Stimulated activated CD4-positive, alpha-beta T cell treated with anti-CD3 and anti-CD28 coated beads, Interleukin-12 subunit alpha, Interleukin-12 subunit beta, amount 100 ng/mL, for 24 hours (primary cell): ENCODE data around the gene CKM.
"Not testable (repeated sequence)": the region's sequence is repeated elsewhere in the genome, so short reads cannot be mapped to it uniquely, and the experiment has no call there.

Source experiments
- DNase-seq, 2 experiments: peaks; one replicate each; pipeline ENCODE4 v3.0.0-alpha.2; 2020; ENCODE audit warnings: low read depth in 2 of 2

The CKM gene

DNA sequence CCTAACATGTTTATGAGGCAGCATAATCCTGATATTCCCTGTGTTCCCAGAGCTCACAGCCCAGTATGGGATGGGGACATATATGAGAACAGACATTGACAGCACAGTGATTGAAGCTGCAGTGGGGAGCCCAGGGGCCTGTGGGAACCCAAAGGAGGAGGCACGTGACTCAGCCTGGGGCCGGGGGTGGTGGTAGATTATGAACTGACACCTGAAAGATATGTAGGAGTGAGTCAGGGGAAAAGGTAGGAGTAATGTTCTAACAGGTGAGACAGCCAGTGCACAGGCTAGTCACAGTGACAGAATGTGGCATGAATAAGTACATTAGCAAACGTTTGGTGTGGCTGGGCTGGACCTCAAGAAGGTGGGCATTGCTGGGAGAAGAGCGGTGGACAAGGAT is 29.0 kb downstream of the CKM start:
- no peak for DNase-seq

DNA sequence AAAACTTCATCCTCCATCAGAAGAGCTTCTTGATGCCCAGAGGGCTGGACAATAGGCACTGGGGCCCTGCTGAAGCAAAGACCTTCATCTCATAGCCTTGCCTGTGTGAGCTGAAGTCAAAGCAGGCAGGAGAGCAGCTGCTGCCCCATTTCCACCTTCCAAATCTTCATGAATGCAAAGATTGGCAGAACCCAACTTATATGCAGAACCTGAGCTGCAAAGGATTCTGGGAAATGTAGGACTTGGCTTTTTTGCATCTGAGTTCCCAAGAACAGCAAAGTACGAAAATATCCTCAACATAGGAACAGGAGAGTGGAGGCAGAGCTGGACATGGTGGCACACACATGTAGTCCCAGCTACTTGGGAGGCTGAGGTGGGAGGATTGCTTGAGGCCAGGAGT is 30.8 kb downstream of the CKM start:
- no peak for DNase-seq

GRCh38 chr19:45290381-45290931 is 32.2 kb downstream of the CKM start:
- no peak for DNase-seq

- DNase-seq, result no peak
Measured at GRCh38 chr19:45283443-45284033, 39.1 kb downstream of the CKM start.

- DNase-seq, result no peak
Measured at GRCh38 chr19:45280471-45280961, 42.2 kb downstream of the CKM start.

DNA sequence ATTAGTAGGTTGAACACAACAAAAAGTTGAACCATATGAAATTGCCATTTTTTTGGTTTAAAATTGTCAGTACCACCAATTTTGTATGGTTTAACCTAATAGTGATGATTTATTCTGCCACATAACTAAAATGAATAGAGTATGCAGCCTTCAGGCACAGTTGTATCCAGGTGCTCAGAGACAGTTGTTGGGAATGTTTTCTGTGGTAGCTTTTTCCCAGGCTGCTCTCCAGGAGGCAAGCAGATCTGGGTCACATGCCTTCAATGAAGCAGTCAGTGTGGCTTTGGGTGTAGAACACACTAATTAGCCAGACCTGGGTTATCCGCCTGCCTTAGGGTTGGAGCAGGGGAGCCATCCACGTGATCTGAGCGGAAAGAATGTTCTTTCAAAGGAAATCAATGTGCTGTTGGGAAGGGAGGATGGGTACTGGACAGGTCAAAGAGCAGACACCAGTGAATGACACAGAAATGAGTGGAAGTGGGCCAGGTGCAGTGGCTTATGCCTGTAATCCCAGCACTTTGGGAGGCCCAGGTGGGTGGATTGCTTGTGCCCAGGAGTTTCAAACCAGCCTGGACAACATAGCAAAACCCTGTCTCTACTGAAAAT is 43.0 kb downstream of the CKM start:
- no peak for DNase-seq

GRCh38 chr19:45278087-45278486 is 44.6 kb downstream of the CKM start:
- no peak for DNase-seq

- no peak for DNase-seq
Measured at GRCh38 chr19:45276284-45276687, 46.4 kb downstream of the CKM start.

DNA sequence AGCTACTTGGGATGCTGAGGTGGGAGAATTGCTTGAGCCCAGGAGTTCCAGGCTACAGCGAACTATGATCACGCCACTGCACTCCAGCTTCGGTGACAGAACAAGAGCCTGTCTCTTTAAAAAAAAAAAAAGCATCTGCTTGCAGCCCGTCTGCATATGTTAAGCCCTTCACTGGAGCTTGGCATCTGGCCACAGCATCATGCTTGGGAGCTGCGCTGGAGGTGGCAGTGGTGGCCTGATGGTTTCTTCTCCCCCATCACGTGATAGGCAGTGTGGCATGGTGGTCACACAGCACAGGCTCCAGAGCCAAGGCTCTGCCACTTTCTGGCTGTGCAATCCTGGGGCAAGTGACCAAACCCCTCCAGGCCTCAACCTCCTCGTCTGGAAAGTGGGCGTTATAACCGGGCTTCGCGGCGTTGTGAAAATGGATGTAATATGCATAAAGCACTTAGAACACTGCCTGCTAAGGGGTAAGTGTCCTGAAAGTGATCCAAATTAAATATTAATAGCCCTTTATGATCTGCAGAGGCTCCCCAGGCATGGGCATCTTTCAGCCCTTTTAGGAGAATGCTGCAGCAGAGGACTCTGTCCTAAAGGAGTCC is 47.2 kb downstream of the CKM start:
- no peak for DNase-seq

GRCh38 chr19:45273521-45273855 is 49.2 kb downstream of the CKM start:
- no peak for DNase-seq

- no peak for DNase-seq
Measured at GRCh38 chr19:45271735-45272108, 51.0 kb downstream of the CKM start.

- no peak for DNase-seq
Measured at GRCh38 chr19:45271098-45271734, 51.5 kb downstream of the CKM start.

DNA sequence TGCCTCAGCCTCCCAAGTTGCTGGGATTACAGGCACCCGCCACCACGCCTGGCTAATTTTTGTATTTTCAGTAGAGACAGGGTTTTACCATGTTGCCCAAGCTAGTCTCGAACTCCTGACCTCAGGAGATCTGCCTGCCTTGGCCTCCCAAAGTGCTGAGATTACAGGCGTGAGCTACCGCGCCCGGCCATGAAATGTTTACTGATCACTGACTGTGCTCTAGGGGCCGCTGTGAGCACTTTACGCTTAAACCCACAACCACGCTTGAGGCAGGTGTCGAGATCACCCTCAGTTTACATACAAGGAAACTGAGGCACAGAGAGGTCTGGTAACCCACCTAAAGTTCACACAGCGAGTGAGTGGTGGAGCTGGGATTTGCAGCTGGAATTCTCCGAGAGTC is 52.7 kb downstream of the CKM start:
- not testable (repeated sequence) for DNase-seq

DNA sequence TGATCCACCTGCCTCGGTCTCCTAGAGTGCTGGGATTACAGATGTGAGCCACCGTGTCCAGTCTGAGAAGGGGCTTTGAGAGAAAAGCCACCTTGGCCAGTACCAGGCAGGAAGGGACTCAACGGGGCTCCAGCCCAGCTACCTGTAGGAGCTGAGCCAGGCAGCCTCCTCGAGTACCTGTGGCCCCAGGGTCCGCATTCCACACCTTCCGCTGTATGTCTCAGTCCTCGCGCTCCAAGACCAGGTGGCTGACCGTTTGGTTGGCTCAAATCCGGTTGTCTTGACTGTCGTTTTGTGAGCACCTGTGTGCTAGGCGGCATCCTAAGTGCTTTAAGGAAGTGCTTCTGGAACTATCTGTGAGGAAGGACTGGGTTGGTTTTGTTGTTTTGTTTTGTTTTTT is 55.4 kb downstream of the CKM start:
- no peak for DNase-seq

DNA sequence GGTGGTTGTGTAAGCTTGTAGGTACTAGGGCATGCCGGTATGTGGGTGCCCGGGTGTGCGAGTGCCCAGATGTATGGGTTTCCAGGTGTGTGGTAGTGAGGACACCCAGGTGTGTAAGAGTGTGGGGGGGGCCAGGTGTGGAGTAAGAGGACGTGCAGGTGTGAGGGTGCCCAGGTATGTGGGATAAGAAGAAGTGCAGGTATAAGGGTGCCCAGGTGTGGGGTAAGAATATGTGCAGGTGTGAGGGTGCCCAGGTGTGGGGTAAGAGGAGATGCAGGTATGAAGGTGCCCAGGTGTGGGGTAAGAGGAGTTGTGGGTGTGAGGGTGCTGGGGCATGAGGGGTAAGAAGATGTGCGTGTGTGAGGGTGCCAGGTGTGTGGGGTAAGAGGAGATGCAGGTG is 57.3 kb downstream of the CKM start:
- no peak for DNase-seq

- DNase-seq, result no peak
Measured at GRCh38 chr19:45264781-45265317, 57.8 kb downstream of the CKM start.

- DNase-seq, result no peak
Measured at GRCh38 chr19:45263013-45263412, 59.7 kb downstream of the CKM start.

- DNase-seq, result no peak
Measured at GRCh38 chr19:45262570-45262969, 60.1 kb downstream of the CKM start.

DNA sequence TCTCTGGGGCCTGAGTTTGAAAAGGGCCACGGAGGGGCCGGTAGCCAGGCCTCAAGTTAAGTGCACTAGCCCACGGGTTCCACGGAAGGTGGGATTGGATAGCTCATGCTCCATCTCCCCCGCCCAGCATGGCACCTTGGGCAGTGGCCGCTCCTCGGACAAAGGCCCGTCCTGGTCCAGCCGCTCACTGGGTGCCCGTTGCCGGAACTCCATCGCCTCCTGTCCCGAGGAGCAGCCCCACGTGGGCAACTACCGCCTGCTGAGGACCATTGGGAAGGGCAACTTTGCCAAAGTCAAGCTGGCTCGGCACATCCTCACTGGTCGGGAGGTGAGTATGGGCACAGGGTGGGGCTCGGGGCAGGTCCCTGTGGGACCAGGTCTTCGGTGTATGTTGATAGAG is 63.8 kb downstream of the CKM start:
- DNase-seq, result no peak

DNA sequence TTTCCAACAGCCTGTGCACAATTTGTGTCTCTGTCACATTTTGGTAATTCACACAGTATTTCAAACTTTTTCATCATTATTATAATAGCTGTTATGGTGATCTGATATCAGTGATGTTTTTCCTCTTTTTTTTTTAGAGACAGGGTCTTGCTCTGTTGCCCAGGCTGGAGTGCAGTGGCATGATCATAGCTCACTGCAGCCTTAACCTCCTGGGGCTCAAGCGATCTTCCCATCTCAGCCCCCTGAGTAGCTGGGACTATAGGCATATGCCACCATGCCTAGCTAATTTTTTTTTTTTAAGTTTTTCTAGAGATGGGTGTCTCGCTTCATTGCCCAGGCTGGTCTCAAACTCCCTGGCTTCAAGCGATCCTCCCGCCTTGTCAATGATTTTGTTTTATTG is 65.8 kb downstream of the CKM start:
- DNase-seq, result no peak
